Measurements from ENCODE around the gene RACK1.

RACK1 gene

GRCh38 chr5:181195249-181195761 is 48.4 kb downstream of the RACK1 start:
- no peak for DNase-seq (ENCODE audit: low read depth)

GRCh38 chr5:181194489-181195248 is 49.0 kb downstream of the RACK1 start:
- DNase-seq (ENCODE audit: low read depth), result no peak

- DNase-seq (ENCODE audit: low read depth), result no peak
Measured at GRCh38 chr5:181193656-181194055, 50.0 kb downstream of the RACK1 start.

GRCh38 chr5:181192337-181193046 is 51.2 kb downstream of the RACK1 start:
- no peak for DNase-seq (ENCODE audit: low read depth)

- DNase-seq (ENCODE audit: low read depth), result peak; percentile 81
Measured at GRCh38 chr5:181191526-181192336, 52.0 kb downstream of the RACK1 start.

- DNase-seq (ENCODE audit: low read depth), result no peak
Measured at GRCh38 chr5:181190711-181191525, 52.8 kb downstream of the RACK1 start.

- DNase-seq (ENCODE audit: low read depth), result no peak
Measured at GRCh38 chr5:181189962-181190710, 53.6 kb downstream of the RACK1 start.

GRCh38 chr5:181189363-181189961 is 54.2 kb downstream of the RACK1 start:
- DNase-seq (ENCODE audit: low read depth), result no peak

- no peak for DNase-seq (ENCODE audit: low read depth)
Measured at GRCh38 chr5:181188700-181189362, 54.9 kb downstream of the RACK1 start.

- no peak for DNase-seq (ENCODE audit: low read depth)
Measured at GRCh38 chr5:181187500-181188213, 56.0 kb downstream of the RACK1 start.

GRCh38 chr5:181186986-181187499 is 56.7 kb downstream of the RACK1 start:
- no peak for DNase-seq (ENCODE audit: low read depth)

All from GM04503 (cell line).